Nephron (organoid): ENCODE data around the gene KCNG2.

Experiments
- H3K27ac Mint-ChIP-seq, 3 experiments: 2 replicates each; pipeline ENCODE4 v1.8.0; 2020; ENCODE audit warnings: mixed read lengths in 3 of 3, mild to moderate bottlenecking in 2 of 3, moderate library complexity in 1 of 3
- H3K27me3 Mint-ChIP-seq: 2 replicates; pipeline ENCODE4 v1.8.0; 2021; ENCODE audit warnings: low read depth, mild to moderate bottlenecking, moderate library complexity, mixed read lengths
- H3K36me3 Mint-ChIP-seq: 2 replicates; pipeline ENCODE4 v1.8.0; 2020; ENCODE audit warnings: low read depth, mixed read lengths
- H3K4me1 Mint-ChIP-seq: 2 replicates; pipeline ENCODE4 v1.8.0; 2020; ENCODE audit warnings: mixed read lengths
- H3K4me3 Mint-ChIP-seq, 3 experiments: 2 replicates each; pipeline ENCODE4 v1.8.0; 2020; ENCODE audit warnings: mild to moderate bottlenecking in 3 of 3, mixed read lengths in 3 of 3, moderate library complexity in 2 of 3
- H3K9me3 Mint-ChIP-seq: 2 replicates; pipeline ENCODE4 v1.8.0; 2020; ENCODE audit warnings: mixed read lengths
- CTCF ChIP-seq, 3 experiments: fragments of 200-600 bp; sonication (generic); IDR thresholded peaks; one replicate each; pipeline ENCODE4 v1.5.0; 2021; ENCODE audit warnings: antibody characterized with exemption in 3 of 3; ENCODE audit not compliant: unreplicated experiment in 3 of 3

KCNG2 gene

GRCh38 chr18:79819064-79819967, 21.6 kb downstream of the KCNG2 start:
- H3K9me3 Mint-ChIP-seq: no peaks in the 10 kb centered on the region
- no peak overlapping the region for H3K4me3 Mint-ChIP-seq
- H3K36me3 Mint-ChIP-seq: no peaks in the 10 kb centered on the region
- TF ChIP-seq CTCF (IDR thresholded peaks at IDR 0.05; ENCODE audit: unreplicated experiment in 3 of 3): no peak
- peaks cover 20% of the 10 kb centered on the region for H3K27me3 Mint-ChIP-seq
- H3K4me1 Mint-ChIP-seq: no peaks in the 10 kb centered on the region
- no peak overlapping the region for H3K27ac Mint-ChIP-seq

- no peaks in the 10 kb centered on the region for H3K9me3 Mint-ChIP-seq
- no peak overlapping the region for H3K27ac Mint-ChIP-seq
- H3K36me3 Mint-ChIP-seq: no peaks in the 10 kb centered on the region
- H3K4me3 Mint-ChIP-seq: no peak overlapping the region
- H3K4me1 Mint-ChIP-seq: no peaks in the 10 kb centered on the region
- H3K27me3 Mint-ChIP-seq: peaks cover 16% of the 10 kb centered on the region
- no peak for TF ChIP-seq CTCF (IDR thresholded peaks at IDR 0.05; ENCODE audit: unreplicated experiment in 3 of 3)
Measured at GRCh38 chr18:79819968-79820351, 22.2 kb downstream of the KCNG2 start.

GRCh38 chr18:79823120-79823519, 25.4 kb downstream of the KCNG2 start:
- TF ChIP-seq CTCF (IDR thresholded peaks at IDR 0.05; ENCODE audit: unreplicated experiment in 3 of 3): no peak

GRCh38 chr18:79825913-79826312, 28.2 kb downstream of the KCNG2 start:
- no peak for TF ChIP-seq CTCF (IDR thresholded peaks at IDR 0.05; ENCODE audit: unreplicated experiment in 3 of 3)
- H3K27me3 Mint-ChIP-seq: peaks cover 4% of the 10 kb centered on the region
- H3K36me3 Mint-ChIP-seq: no peaks in the 10 kb centered on the region

More at GRCh38 chr18:79823120-79823519, 25.4 kb downstream of the KCNG2 start:
- Mint-ChIP-seq H3K27ac (no peak overlapping the region), H3K4me3 (no peak overlapping the region), H3K9me3 (no peaks in the 10 kb centered on the region), H3K4me1 (no peaks in the 10 kb centered on the region), H3K27me3 (peaks cover 13% of the 10 kb centered on the region), H3K36me3 (no peaks in the 10 kb centered on the region)

GRCh38 chr18:79826966-79827365, 29.2 kb downstream of the KCNG2 start:
- H3K4me3 Mint-ChIP-seq: no peak overlapping the region
- TF ChIP-seq CTCF (IDR thresholded peaks at IDR 0.05; ENCODE audit: unreplicated experiment in 3 of 3): no peak
- no peak overlapping the region for H3K27ac Mint-ChIP-seq
- no peaks in the 10 kb centered on the region for H3K4me1 Mint-ChIP-seq
- H3K36me3 Mint-ChIP-seq: no peaks in the 10 kb centered on the region
- no peaks in the 10 kb centered on the region for H3K9me3 Mint-ChIP-seq
- H3K27me3 Mint-ChIP-seq: peaks cover 4% of the 10 kb centered on the region

More at GRCh38 chr18:79825913-79826312, 28.2 kb downstream of the KCNG2 start:
- no peak overlapping the region for H3K4me3 Mint-ChIP-seq
- no peak overlapping the region for H3K27ac Mint-ChIP-seq
- H3K4me1 Mint-ChIP-seq: no peaks in the 10 kb centered on the region
- H3K9me3 Mint-ChIP-seq: no peaks in the 10 kb centered on the region

GRCh38 chr18:79828258-79828657, 30.5 kb downstream of the KCNG2 start:
- Mint-ChIP-seq H3K9me3 (peaks cover 4% of the 10 kb centered on the region), H3K27ac (no peak overlapping the region), H3K36me3 (peaks cover 4% of the 10 kb centered on the region), H3K4me1 (no peaks in the 10 kb centered on the region), H3K4me3 (no peak overlapping the region), H3K27me3 (peaks cover 4% of the 10 kb centered on the region)
- no peak for TF ChIP-seq CTCF (IDR thresholded peaks at IDR 0.05; ENCODE audit: unreplicated experiment in 3 of 3)
